Activated CD4-positive, alpha-beta T cell treated with anti-CD3 and anti-CD28 coated beads, Interleukin-10, Interleukin-2, amounts not matched to agents 100 ng/mL and 50 ng/mL, durations not matched to agents 16 hours and 8 hours (primary cell): ENCODE results near the gene GFRA4.

Experiments
- DNase-seq: peaks from one replicate; pipeline ENCODE4 v3.0.0-alpha.2; 2020

The GFRA4 gene

GRCh38 chr20:3693376-3693775, 30.2 kb upstream of the GFRA4 start:
- DNase-seq: no peak

- DNase-seq: no peak
These were observed 29.6 kb upstream of the GFRA4 start for GRCh38 chr20:3692706-3693294.

GRCh38 chr20:3691897-3692296, 28.7 kb upstream of the GFRA4 start:
- no peak for DNase-seq

- no peak for DNase-seq
These were observed 28.1 kb upstream of the GFRA4 start for GRCh38 chr20:3691306-3691705.

- DNase-seq: no peak
These were observed 27.2 kb upstream of the GFRA4 start for GRCh38 chr20:3690413-3690812.

GRCh38 chr20:3689978-3690377, 26.8 kb upstream of the GFRA4 start:
- no peak for DNase-seq

GRCh38 chr20:3687655-3688054, 24.5 kb upstream of the GFRA4 start:
- DNase-seq: no peak

GRCh38 chr20:3686867-3687321, 23.7 kb upstream of the GFRA4 start:
- no peak for DNase-seq

- DNase-seq: no peak
These were observed 23.2 kb upstream of the GFRA4 start for GRCh38 chr20:3686421-3686820.

- DNase-seq: no peak
These were observed 22.1 kb upstream of the GFRA4 start for GRCh38 chr20:3685341-3685740.

- no peak for DNase-seq
These were observed 19.0 kb upstream of the GFRA4 start, which contains the start of gene ADAM33 for GRCh38 chr20:3681931-3682781. ADAM33 (minus strand) TSS chr20:3682010; CDS start chr20:3682004, 6 bp downstream.

- DNase-seq: no peak
These were observed 18.2 kb upstream of the GFRA4 start for GRCh38 chr20:3681352-3681930.

- DNase-seq: no peak
These were observed 17.6 kb upstream of the GFRA4 start for GRCh38 chr20:3680701-3681351.

- no peak for DNase-seq
These were observed 16.8 kb upstream of the GFRA4 start for GRCh38 chr20:3679749-3680700.

- no peak for DNase-seq
These were observed 15.9 kb upstream of the GFRA4 start for GRCh38 chr20:3678856-3679720.

GRCh38 chr20:3678198-3678597, 15.0 kb upstream of the GFRA4 start:
- DNase-seq: no peak

- DNase-seq: no peak
These were observed 14.5 kb upstream of the GFRA4 start for GRCh38 chr20:3677733-3678132.

- DNase-seq: no peak
These were observed 12.0 kb upstream of the GFRA4 start for GRCh38 chr20:3674995-3675900.

- DNase-seq: no peak
These were observed 11.2 kb upstream of the GFRA4 start for GRCh38 chr20:3674447-3674846.
